ENCODE measurements around the gene PINK1. TPM values are rescaled to one million over a fixed set of nuclear protein-coding genes. Genes with fewer than 3 reads are reported as not detected.
A peak's percentile ranks its signal among the peaks of the same experiment; 100 is the strongest.

The PINK1 gene
- total RNA-seq (10 to 100 TPM; 11.8 to 30.1 (median 26.8) TPM), total RNA-seq (4.5 to 62.2 (median 16.6) reads per million in 29 experiments)
- 15.1 TPM for total RNA-seq (2013)

- H3K36me3 ChIP-seq (ENCODE audit: control insufficient read depth in 2 of 2, extremely low read depth in 1 of 2, insufficient read depth in 1 of 2, low read length in 1 of 2): peaks cover 0 to 10% of the 10 kb centered on the region in 2 donors
- peak; percentile 63 to 94 (median 82) for DNase-seq
- Mint-ChIP-seq H3K4me3 (peak within 1 kb of the TSS; percentile 87 to 88 (median 87)), H3K36me3 (peaks cover 10% of the 10 kb centered on the region), H3K4me1 (peaks cover 8 to 15% (median 9%) of the 10 kb centered on the region in 3 donors), H3K27me3 (peaks cover 0 to 3% of the 10 kb centered on the region in 2 donors), H3K27ac (peak within 1 kb of the TSS; percentile 85 to 95), H3K9me3 (peaks cover 0 to 6% (median 0%) of the 10 kb centered on the region in 3 donors)
- peaks cover 3 to 18% of the 10 kb centered on the region in 2 experiments for H3K4me1 ChIP-seq (ENCODE audit: control insufficient read depth in 1 of 2, extremely low read depth in 1 of 2, insufficient read depth in 2 of 2, low read length in 2 of 2)
- peak within 1 kb of the TSS; percentile 66 to 72 for H3K4me3 ChIP-seq (ENCODE audit: control insufficient read depth in 1 of 2, extremely low read depth in 1 of 2, low read length in 1 of 2)
- ATAC-seq (replicated peaks in 1 of 4): peak; percentile 91 to 94 (median 93)
- WGBS (ENCODE audit: insufficient coverage): 2% methylated on average over 91 of the region's 93 CpGs
- H3K27ac ChIP-seq (ENCODE audit: low read length): peak within 1 kb of the TSS; percentile 62
- ChIA-PET CTCF (interaction anchor here (0.6 to 1.8 kb wide), 11 partner anchors 8 to 153 kb away, joined by 3 to 17 read pairs (median 4); partner anchors contain the start of genes DDOST (in 1 of the 2) and HP1BP3 (in 1 of the 2)), POLR2A (interaction anchor here in 1 of 2 donors (0.5 to 1.4 kb wide), 5 partner anchors 27 to 1766 kb away, joined by 3 to 10 read pairs (median 6); partner anchors contain the start of gene DDOST)
- H3K9me3 ChIP-seq: no peaks in the 10 kb centered on the region
- no peaks in the 10 kb centered on the region for H3K27me3 ChIP-seq (replicated peaks in 1 of 2; ENCODE audit: control insufficient read depth in 2 of 2, extremely low read depth in 1 of 2, insufficient read depth in 2 of 2, low read length in 1 of 2)
Observed at GRCh38 chr1:20633190-20634064, at the start of gene PINK1. Gene PINK1 (plus strand): TSS chr1:20633458. CDS start chr1:20633549, 91 bp downstream.

- Histone ChIP-seq H3K27ac (ENCODE audit: low read length) (no peak overlapping the region), H3K4me1 (ENCODE audit: control insufficient read depth in 1 of 2, extremely low read depth in 1 of 2, insufficient read depth in 2 of 2, low read length in 2 of 2) (peaks cover 0 to 5% of the 10 kb centered on the region in 2 experiments), H3K9me3 (no peaks in the 10 kb centered on the region), H3K4me3 (ENCODE audit: control insufficient read depth in 1 of 2, extremely low read depth in 1 of 2, low read length in 1 of 2) (no peak overlapping the region), H3K36me3 (ENCODE audit: control insufficient read depth in 2 of 2, extremely low read depth in 1 of 2, insufficient read depth in 1 of 2, low read length in 1 of 2) (no peaks in the 10 kb centered on the region), H3K27me3 (replicated peaks in 1 of 2; ENCODE audit: control insufficient read depth in 2 of 2, extremely low read depth in 1 of 2, insufficient read depth in 2 of 2, low read length in 1 of 2) (peaks cover 2 to 36% of the 10 kb centered on the region in 2 experiments)
- no peaks in the 10 kb centered on the region for H3K9me3 Mint-ChIP-seq
- CTCF ChIA-PET: interaction anchor here in 1 of 2 donors (1.1 kb wide), 1 partner anchor 26 kb away, joined by 3 read pairs; no protein-coding TSS in a partner anchor
- H3K27ac Mint-ChIP-seq: no peak overlapping the region
- no peak for ATAC-seq (replicated peaks in 1 of 4)
- WGBS (ENCODE audit: insufficient coverage): 24% methylated on average over 2 of the region's 2 CpGs
- peaks cover 8 to 11% (median 9%) of the 10 kb centered on the region in 3 donors for H3K4me1 Mint-ChIP-seq
- no peaks in the 10 kb centered on the region for H3K36me3 Mint-ChIP-seq
- POLR2A ChIA-PET: no interaction called here
- H3K27me3 Mint-ChIP-seq: peaks cover 35 to 42% of the 10 kb centered on the region in 2 donors
- DNase-seq: no peak
- no peak overlapping the region for H3K4me3 Mint-ChIP-seq
Observed at GRCh38 chr1:20584890-20585289, 48.4 kb upstream of the PINK1 start.

GRCh38 chr1:20586953-20587660 lies 46.2 kb upstream of the PINK1 start:
- DNase-seq (no peak), ATAC-seq (replicated peaks in 1 of 4) (no peak)
- H3K4me1 ChIP-seq (ENCODE audit: control insufficient read depth in 1 of 2, extremely low read depth in 1 of 2, insufficient read depth in 2 of 2, low read length in 2 of 2): peaks cover 0 to 5% of the 10 kb centered on the region in 2 experiments
- Mint-ChIP-seq H3K36me3 (no peaks in the 10 kb centered on the region), H3K4me1 (peaks cover 8 to 13% (median 9%) of the 10 kb centered on the region in 3 donors), H3K9me3 (no peaks in the 10 kb centered on the region), H3K27ac (no peak overlapping the region), H3K4me3 (no peak overlapping the region), H3K27me3 (peaks cover 44 to 59% of the 10 kb centered on the region in 2 donors)
- no peaks in the 10 kb centered on the region for H3K9me3 ChIP-seq
- ChIA-PET POLR2A (no interaction called here), CTCF (interaction anchor here in 1 of 2 donors (0.6 kb wide), 1 partner anchor 381 kb away, joined by 4 read pairs; no protein-coding TSS in a partner anchor)
- no peak overlapping the region for H3K27ac ChIP-seq (ENCODE audit: low read length)
- H3K4me3 ChIP-seq (ENCODE audit: control insufficient read depth in 1 of 2, extremely low read depth in 1 of 2, low read length in 1 of 2): no peak overlapping the region
- 79% methylated on average over 7 of the region's 10 CpGs for WGBS (ENCODE audit: insufficient coverage)
- peaks cover 2 to 49% of the 10 kb centered on the region in 2 experiments for H3K27me3 ChIP-seq (replicated peaks in 1 of 2; ENCODE audit: control insufficient read depth in 2 of 2, extremely low read depth in 1 of 2, insufficient read depth in 2 of 2, low read length in 1 of 2)
- no peaks in the 10 kb centered on the region for H3K36me3 ChIP-seq (ENCODE audit: control insufficient read depth in 2 of 2, extremely low read depth in 1 of 2, insufficient read depth in 1 of 2, low read length in 1 of 2)

GRCh38 chr1:20587661-20588053 lies 45.6 kb upstream of the PINK1 start:
- CTCF ChIA-PET: interaction anchor here in 1 of 2 donors (0.6 kb wide), 1 partner anchor 381 kb away, joined by 4 read pairs; no protein-coding TSS in a partner anchor
- peaks cover 2 to 49% of the 10 kb centered on the region in 2 experiments for H3K27me3 ChIP-seq (replicated peaks in 1 of 2; ENCODE audit: control insufficient read depth in 2 of 2, extremely low read depth in 1 of 2, insufficient read depth in 2 of 2, low read length in 1 of 2)
- H3K36me3 ChIP-seq (ENCODE audit: control insufficient read depth in 2 of 2, extremely low read depth in 1 of 2, insufficient read depth in 1 of 2, low read length in 1 of 2): no peaks in the 10 kb centered on the region
- POLR2A ChIA-PET: no interaction called here
- H3K27ac ChIP-seq (ENCODE audit: low read length): no peak overlapping the region
- H3K4me1 ChIP-seq (ENCODE audit: control insufficient read depth in 1 of 2, extremely low read depth in 1 of 2, insufficient read depth in 2 of 2, low read length in 2 of 2): peaks cover 0 to 5% of the 10 kb centered on the region in 2 experiments
- no peak overlapping the region for H3K4me3 Mint-ChIP-seq
- no peak overlapping the region for H3K4me3 ChIP-seq (ENCODE audit: control insufficient read depth in 1 of 2, extremely low read depth in 1 of 2, low read length in 1 of 2)
- H3K27ac Mint-ChIP-seq: no peak overlapping the region
- H3K27me3 Mint-ChIP-seq: peaks cover 49 to 65% of the 10 kb centered on the region in 2 donors
- no peaks in the 10 kb centered on the region for H3K36me3 Mint-ChIP-seq
- H3K9me3 Mint-ChIP-seq: no peaks in the 10 kb centered on the region
- no peaks in the 10 kb centered on the region for H3K9me3 ChIP-seq
- WGBS (ENCODE audit: insufficient coverage): 63% methylated on average over 1 of the region's 2 CpGs
- DNase-seq (no peak), ATAC-seq (replicated peaks in 1 of 4) (no peak)
- H3K4me1 Mint-ChIP-seq: peaks cover 8 to 13% (median 9%) of the 10 kb centered on the region in 3 donors

- Mint-ChIP-seq H3K4me3 (no peak within 1 kb of the TSS), H3K27ac (no peak within 1 kb of the TSS), H3K36me3 (no peaks in the 10 kb centered on the region), H3K9me3 (no peaks in the 10 kb centered on the region), H3K27me3 (peaks cover 51 to 71% of the 10 kb centered on the region in 2 donors), H3K4me1 (peaks cover 8 to 13% (median 9%) of the 10 kb centered on the region in 3 donors)
- Histone ChIP-seq H3K9me3 (no peaks in the 10 kb centered on the region), H3K27ac (ENCODE audit: low read length) (no peak within 1 kb of the TSS), H3K36me3 (ENCODE audit: control insufficient read depth in 2 of 2, extremely low read depth in 1 of 2, insufficient read depth in 1 of 2, low read length in 1 of 2) (no peaks in the 10 kb centered on the region), H3K27me3 (replicated peaks in 1 of 2; ENCODE audit: control insufficient read depth in 2 of 2, extremely low read depth in 1 of 2, insufficient read depth in 2 of 2, low read length in 1 of 2) (peaks cover 2 to 56% of the 10 kb centered on the region in 2 experiments), H3K4me1 (ENCODE audit: control insufficient read depth in 1 of 2, extremely low read depth in 1 of 2, insufficient read depth in 2 of 2, low read length in 2 of 2) (peaks cover 0 to 5% of the 10 kb centered on the region in 2 experiments), H3K4me3 (ENCODE audit: control insufficient read depth in 1 of 2, extremely low read depth in 1 of 2, low read length in 1 of 2) (no peak within 1 kb of the TSS)
- peak in 1 of 35 experiments; percentile 8 for DNase-seq
- ChIA-PET CTCF (no interaction called here), POLR2A (no interaction called here)
- ATAC-seq (replicated peaks in 1 of 4): no peak
- WGBS (ENCODE audit: insufficient coverage): 29% methylated on average over 9 of the region's 11 CpGs
Observed at GRCh38 chr1:20588634-20589225, 44.5 kb upstream of the PINK1 start, which contains the start of gene CDA. Gene CDA (plus strand): TSS chr1:20589097. CDS start chr1:20589130, 33 bp downstream.
